Natural killer cell (primary cell): ENCODE results near the gene TBCB. TPM values are rescaled to one million over a fixed set of nuclear protein-coding genes. Genes with fewer than 3 reads are reported as not detected.
"Not testable (repeated sequence)": the region's sequence is repeated elsewhere in the genome, so short reads cannot be mapped to it uniquely, and the experiment has no call there.

ENCODE experiments used
- ATAC-seq, 3 donors: fragments of 150-1000 bp in 2 of 3; fragments of 200-7000 bp in 1 of 3; cut with Tn5 transposase; 1 replicate in 1 of 3; 2 replicates in 2 of 3; pipeline ENCODE4 v1.10.0; 2021; ENCODE audit warnings: mild to moderate bottlenecking in 2 of 3, moderate library complexity in 2 of 3
- DNase-seq, 2 donors: peaks; one replicate each; pipeline versions ENCODE4 v3.0.0 to v3.0.0-alpha.2; 2013 to 2021; ENCODE audit warnings: mixed read lengths in 1 of 2
- H3K27ac ChIP-seq: one replicate; pipeline ENCODE4 v1.5.1; 2013; ENCODE audit warnings: mild to moderate bottlenecking, low read length
- H3K27me3 ChIP-seq: one replicate; pipeline ENCODE4 v1.6.1; 2013; ENCODE audit warnings: low read length; ENCODE audit not compliant: control insufficient read depth, insufficient read depth
- H3K36me3 ChIP-seq: one replicate; pipeline ENCODE4 v1.6.1; 2013; ENCODE audit warnings: low read length; ENCODE audit not compliant: control insufficient read depth, insufficient read depth
- H3K4me1 ChIP-seq: one replicate; pipeline ENCODE4 v1.6.1; 2013; ENCODE audit warnings: low read length; ENCODE audit not compliant: control insufficient read depth, insufficient read depth
- H3K4me3 ChIP-seq: one replicate; pipeline ENCODE4 v1.5.1; 2013; ENCODE audit warnings: low read length
- H3K9me3 ChIP-seq: one replicate; pipeline ENCODE4 v1.6.1; 2013; ENCODE audit warnings: low read length; ENCODE audit not compliant: control insufficient read depth, insufficient read depth
- H3K27ac Mint-ChIP-seq, 2 donors: one replicate each; pipeline ENCODE4 v1.8.0; 2022; ENCODE audit warnings: mild to moderate bottlenecking in 2 of 2, mixed read lengths in 2 of 2, moderate library complexity in 1 of 2
- H3K27me3 Mint-ChIP-seq, 2 donors: one replicate each; pipeline ENCODE4 v1.8.0; 2022; ENCODE audit warnings: low read depth in 2 of 2, mixed read lengths in 2 of 2
- H3K36me3 Mint-ChIP-seq: one replicate; pipeline ENCODE4 v1.8.0; 2022; ENCODE audit warnings: mixed read lengths
- H3K4me1 Mint-ChIP-seq, 2 donors: one replicate each; pipeline ENCODE4 v1.8.0; 2022; ENCODE audit warnings: mixed read lengths in 2 of 2
- H3K4me3 Mint-ChIP-seq: one replicate; pipeline ENCODE4 v1.8.0; 2022; ENCODE audit warnings: mild to moderate bottlenecking, moderate library complexity, mixed read lengths
- H3K9me3 Mint-ChIP-seq, 2 donors: one replicate each; pipeline ENCODE4 v1.8.0; 2022; ENCODE audit warnings: mixed read lengths in 2 of 2
- CTCF ChIP-seq: fragments of 200-600 bp; IDR thresholded peaks from one replicate; pipeline ENCODE4 v1.8.0; 2022; ENCODE audit warnings: antibody characterized with exemption
- WGBS: methylation state at CpG from one replicate; pipeline ENCODE4 v1.1.7; 2013; ENCODE audit warnings: missing lambda C conversion rate; ENCODE audit not compliant: insufficient coverage; 5-methylcytosine and 5-hydroxymethylcytosine counted together
- intact Hi-C: fragments of 100-400 bp; cut with micrococcal nuclease; formaldehyde crosslinking; loops from one replicate; pipeline ENCODE4 v1.14.2; 2022
- total RNA-seq, 4 donors: library from RNA; stranded (reverse); fragments of 120-200 nt in 1 of 4; gene quantifications; one replicate each; pipeline versions ENCODE4 v1.2.3 to v1.2.4, GENCODE V29; 2013 to 2022

Gene TBCB
- total RNA-seq, 3 donors from 2014 or later (not counting 1 experiment from before 2014, with no cell fraction given): 153 to 180 (median 175) TPM

- no peak for TF ChIP-seq CTCF
- WGBS: 86% methylated on average over 9 of the region's 9 CpGs
- no peak overlapping the region for H3K4me3 Mint-ChIP-seq
- Histone ChIP-seq H3K36me3 (no peaks in the 10 kb centered on the region), H3K27ac (no peak overlapping the region), H3K4me1 (peaks cover 5% of the 10 kb centered on the region), H3K4me3 (no peak overlapping the region), H3K27me3 (no peaks in the 10 kb centered on the region), H3K9me3 (no peaks in the 10 kb centered on the region)
- no peak overlapping the region for H3K27ac Mint-ChIP-seq
- intact Hi-C loops: no loop called here
- ATAC-seq (no peak), DNase-seq (no peak)
- no peaks in the 10 kb centered on the region for H3K36me3 Mint-ChIP-seq
- H3K27me3 Mint-ChIP-seq: no peaks in the 10 kb centered on the region
- H3K9me3 Mint-ChIP-seq: no peaks in the 10 kb centered on the region
- H3K4me1 Mint-ChIP-seq: peaks cover 0 to 5% of the 10 kb centered on the region in 2 donors
Measured at GRCh38 chr19:36169084-36169760, 54.0 kb downstream of the TBCB start.

GRCh38 chr19:36172852-36173251 lies 57.6 kb downstream of the TBCB start:
- H3K27ac ChIP-seq: no peak overlapping the region
- no peaks in the 10 kb centered on the region for H3K9me3 ChIP-seq
- H3K27me3 ChIP-seq: no peaks in the 10 kb centered on the region
- 96% methylated on average over 3 of the region's 5 CpGs for WGBS
- no peak overlapping the region for H3K4me3 Mint-ChIP-seq
- H3K4me3 ChIP-seq: no peak overlapping the region
- H3K36me3 ChIP-seq: no peaks in the 10 kb centered on the region
- no peaks in the 10 kb centered on the region for H3K9me3 Mint-ChIP-seq
- no peaks in the 10 kb centered on the region for H3K27me3 Mint-ChIP-seq
- peaks cover 5% of the 10 kb centered on the region for H3K4me1 ChIP-seq
- no peak for ATAC-seq
- intact Hi-C loops: loop anchor here (5.0 kb wide), 1 partner anchor 221 kb away; no protein-coding TSS in a partner anchor
- no peak overlapping the region for H3K27ac Mint-ChIP-seq
- DNase-seq: no peak
- H3K36me3 Mint-ChIP-seq: no peaks in the 10 kb centered on the region
- peaks cover 0 to 5% of the 10 kb centered on the region in 2 donors for H3K4me1 Mint-ChIP-seq
- no peak for TF ChIP-seq CTCF

- not testable (repeated sequence) for H3K27ac Mint-ChIP-seq, H3K4me3 Mint-ChIP-seq, H3K27me3 ChIP-seq, H3K9me3 ChIP-seq, H3K27ac ChIP-seq, H3K36me3 ChIP-seq, H3K4me3 ChIP-seq, DNase-seq, H3K27me3 Mint-ChIP-seq, H3K9me3 Mint-ChIP-seq, H3K4me1 ChIP-seq, ATAC-seq, H3K4me1 Mint-ChIP-seq, H3K36me3 Mint-ChIP-seq
- intact Hi-C loops: loop anchor here (5.0 kb wide), 1 partner anchor 222 kb away; no protein-coding TSS in a partner anchor
- WGBS: 93% methylated on average over 8 of the region's 8 CpGs
Measured at GRCh38 chr19:36173846-36174245, 58.6 kb downstream of the TBCB start.

Other genes with a start within 250 kb of the TBCB start
- not detected for gene APLP1, start 246.9 kb upstream of the TBCB start, total RNA-seq
- 100 to 1,000 TPM in 2 of 3 donors, 10 to 100 TPM in 1; 90.1 to 220 (median 101) TPM for gene NFKBID, start 214.9 kb upstream of the TBCB start, total RNA-seq
- gene HCST, start 212.9 kb upstream of the TBCB start, total RNA-seq: 100 to 1,000 TPM; 281 to 307 (median 296) TPM
- 100 to 1,000 TPM; 439 to 494 (median 469) TPM for gene TYROBP, start 207.2 kb upstream of the TBCB start, total RNA-seq
- gene LRFN3, start 179.1 kb upstream of the TBCB start, total RNA-seq: 1 to 10 TPM; 2.6 to 9.3 (median 3.2) TPM
- gene SDHAF1, start 120.3 kb upstream of the TBCB start, total RNA-seq: 10 to 100 TPM in 2 of 3 donors, 1 to 10 TPM in 1; 9.2 to 12.1 (median 10.5) TPM
- 1 to 10 TPM in 2 of 3 donors, under 1 TPM in 1; 0.41 to 2.6 (median 1.5) TPM for gene SYNE4, start 106.7 kb upstream of the TBCB start, total RNA-seq
- gene ALKBH6, start 101.3 kb upstream of the TBCB start, total RNA-seq: 10 to 100 TPM; 39.0 to 57.3 (median 48.1) TPM
- 1 to 10 TPM in 2 of 3 donors, under 1 TPM in 1; 0.33 to 2.1 (median 1.3) TPM for gene CLIP3, start 82.6 kb upstream of the TBCB start, total RNA-seq
- 1 to 10 TPM; 1.8 to 3.2 (median 2.8) TPM for gene THAP8, start 61.2 kb upstream of the TBCB start, total RNA-seq
- 1 to 10 TPM; 3.9 to 5.9 (median 4.8) TPM for gene WDR62, start 60.6 kb upstream of the TBCB start, total RNA-seq
- gene OVOL3, start 4.3 kb upstream of the TBCB start, total RNA-seq: not detected
- gene POLR2I, start 593 bp upstream of the TBCB start, total RNA-seq: 10 to 100 TPM; 26.6 to 33.4 (median 31.8) TPM
- gene CAPNS1, start 24.6 kb downstream of the TBCB start, total RNA-seq: 100 to 1,000 TPM; 569 to 637 (median 578) TPM
- not detected for gene COX7A1, start 37.0 kb downstream of the TBCB start, total RNA-seq
- 10 to 100 TPM in 2 of 3 donors, 1 to 10 TPM in 1; 7.7 to 19.1 (median 10.5) TPM for gene ZNF565, start 99.2 kb downstream of the TBCB start, total RNA-seq
- 10 to 100 TPM; 20.3 to 37.3 (median 21.5) TPM for gene ZNF146, start 99.6 kb downstream of the TBCB start, total RNA-seq